ENCODE results near the gene RASSF7.

RASSF7 gene

DNA sequence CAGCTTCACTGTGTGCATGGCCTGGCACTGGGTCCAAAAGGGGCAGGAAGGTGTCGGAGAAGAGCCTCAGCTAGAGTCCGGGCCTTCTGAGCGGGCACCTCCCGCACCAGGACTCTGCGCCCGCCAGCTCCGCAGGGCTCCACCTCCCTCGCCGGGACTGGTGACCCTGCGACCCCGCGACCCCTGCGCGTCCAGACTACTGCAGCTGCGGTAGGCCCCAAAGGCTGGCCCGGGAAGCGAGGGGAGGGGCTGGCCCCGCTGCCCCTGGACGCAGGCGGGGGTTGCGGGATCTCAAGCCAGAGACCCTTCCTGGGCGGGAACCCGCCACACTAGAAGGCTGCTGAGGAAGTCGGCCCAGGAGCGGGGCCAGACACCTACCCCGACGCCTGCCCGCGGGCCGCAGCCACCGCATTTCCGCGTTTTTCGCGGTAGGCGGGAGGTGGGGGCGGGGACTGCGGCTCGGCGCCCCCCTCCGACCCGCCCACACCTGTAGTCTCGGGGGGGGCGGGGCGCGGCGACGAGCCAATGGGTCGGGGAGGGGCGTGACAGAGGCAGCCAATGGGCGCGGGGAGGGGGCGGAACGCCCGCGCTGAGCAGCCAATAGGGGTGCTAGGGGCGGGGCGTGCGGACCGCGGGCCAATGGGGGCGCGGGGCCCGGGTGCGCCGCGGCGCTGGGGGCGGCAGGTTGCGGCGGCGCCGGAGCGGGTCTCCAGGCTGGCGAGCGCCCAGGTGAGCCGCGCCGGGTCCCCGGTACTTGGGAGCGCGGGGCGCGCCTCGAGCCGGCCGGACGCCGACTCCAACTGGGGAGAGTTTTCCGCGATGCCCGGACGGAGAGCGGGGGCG is at the start of gene RASSF7, which contains the start of gene LMNTD2:
RASSF7 (plus strand) TSS at position 666 of the 843 bp plus-strand sequence. CDS start 799 bp downstream, outside the sequence.
LMNTD2 (minus strand) TSS at position 434 of the 843 bp plus-strand sequence; CDS start at position 412, 22 bp downstream.
- Histone ChIP-seq H3K9me3 (ENCODE audit: insufficient read depth, low read length) (no peaks in the 10 kb centered on the region), H3K79me2 (ENCODE audit: insufficient read depth, low read length) (no peaks in the 10 kb centered on the region; the same call in 1 of the 2 replicates), H3K9me2 (replicated peaks; ENCODE audit: insufficient read depth, low read length) (no peaks in the 10 kb centered on the region), H3K27me3 (ENCODE audit: low read length) (no peaks in the 10 kb centered on the region), H3K4me3 (ENCODE audit: insufficient read depth, low read length, poor library complexity, severe bottlenecking) (peak within 1 kb of the TSS; percentile 87), H3K9ac (ENCODE audit: low read length) (peak within 1 kb of the TSS; percentile 75), H3F3A (ENCODE audit: insufficient read depth) (0 out of 2 replicates have a peak, but pooled peaks cover 3% of the 10 kb centered on the region), H3K27ac (ENCODE audit: low read depth, low read length) (peak within 1 kb of the TSS; percentile 39; the same call in 1 of the 2 replicates), H3K36me3 (ENCODE audit: low read length) (no peaks in the 10 kb centered on the region), H4K20me1 (ENCODE audit: low read depth, low read length) (no peaks in the 10 kb centered on the region), H2AFZ (ENCODE audit: low read depth, low read length, severe bottlenecking) (peak within 1 kb of the TSS; percentile 86), H3K4me2 (ENCODE audit: low read depth, low read length, poor library complexity, severe bottlenecking) (peak within 1 kb of the TSS; percentile 84)
- TF ChIP-seq EZH2phosphoT487 (conservative IDR thresholded peaks at IDR 0.05; ENCODE audit: low read length) (no peak), CTCF (IDR thresholded peaks at IDR 0.05; ENCODE audit: insufficient read depth, low read length, poor library complexity, severe bottlenecking) (no peak)

DNA sequence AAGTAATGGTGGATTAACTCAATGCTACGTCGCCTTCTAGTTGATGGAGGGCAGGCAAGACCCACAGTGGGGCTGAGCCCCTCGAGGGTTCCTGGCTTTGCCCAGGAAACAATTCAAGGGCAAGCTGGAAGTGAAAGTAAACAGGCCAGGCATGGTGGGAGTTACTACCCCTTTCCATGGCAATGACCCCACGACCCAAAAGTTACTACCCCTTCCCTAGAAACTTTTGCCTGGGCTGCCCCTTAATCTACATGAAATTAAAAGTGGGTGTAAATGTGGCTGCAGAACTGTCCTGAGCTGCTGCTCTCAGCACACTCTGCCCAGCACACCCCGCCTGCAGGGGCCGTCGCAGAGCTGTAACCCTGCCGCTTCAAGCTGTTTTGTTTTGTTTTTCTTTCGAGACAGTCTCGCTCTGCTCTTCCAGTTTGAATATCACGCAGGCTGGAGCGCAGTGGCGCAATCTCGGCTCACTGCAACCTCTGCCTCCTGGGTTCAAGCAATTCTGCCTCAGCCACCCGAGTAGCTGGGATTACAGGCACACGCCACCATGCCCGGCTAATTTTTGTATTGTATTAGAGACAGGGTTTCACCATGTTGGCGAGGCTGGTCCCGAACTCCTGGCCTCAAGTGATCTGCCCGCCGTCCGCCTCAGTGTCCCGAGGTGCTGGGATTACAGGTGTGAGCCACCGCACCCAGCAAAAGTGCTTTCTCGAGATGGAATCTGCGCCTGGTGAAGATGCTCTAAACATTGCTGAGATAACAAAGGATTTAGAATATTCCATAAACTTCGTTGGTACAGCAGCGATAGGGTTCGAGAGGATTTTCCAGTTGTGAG is 47.8 kb upstream of the RASSF7 start:
- H3K4me2 ChIP-seq (ENCODE audit: low read depth, low read length, poor library complexity, severe bottlenecking), result no peak overlapping the region
- no peaks in the 10 kb centered on the region for H3K9me3 ChIP-seq (ENCODE audit: insufficient read depth, low read length)
- H3K27ac ChIP-seq (ENCODE audit: low read depth, low read length), result no peak overlapping the region
- no peaks in the 10 kb centered on the region for H4K20me1 ChIP-seq (ENCODE audit: low read depth, low read length)
- no peaks in the 10 kb centered on the region for H3K27me3 ChIP-seq (ENCODE audit: low read length)
- no peak overlapping the region for H3K9ac ChIP-seq (ENCODE audit: low read length)
- no peaks in the 10 kb centered on the region for H3K36me3 ChIP-seq (ENCODE audit: low read length)
- TF ChIP-seq CTCF (IDR thresholded peaks at IDR 0.05; ENCODE audit: insufficient read depth, low read length, poor library complexity, severe bottlenecking) (no peak), EZH2phosphoT487 (conservative IDR thresholded peaks at IDR 0.05; ENCODE audit: low read length) (no peak)
- no peak overlapping the region for H2AFZ ChIP-seq (ENCODE audit: low read depth, low read length, severe bottlenecking)
- H3K9me2 ChIP-seq (replicated peaks; ENCODE audit: insufficient read depth, low read length), result no peaks in the 10 kb centered on the region
- H3K4me3 ChIP-seq (ENCODE audit: insufficient read depth, low read length, poor library complexity, severe bottlenecking), result no peak overlapping the region
- H3K79me2 ChIP-seq (ENCODE audit: insufficient read depth, low read length), result no peaks in the 10 kb centered on the region
- H3F3A ChIP-seq (ENCODE audit: insufficient read depth), result no peaks in the 10 kb centered on the region

DNA sequence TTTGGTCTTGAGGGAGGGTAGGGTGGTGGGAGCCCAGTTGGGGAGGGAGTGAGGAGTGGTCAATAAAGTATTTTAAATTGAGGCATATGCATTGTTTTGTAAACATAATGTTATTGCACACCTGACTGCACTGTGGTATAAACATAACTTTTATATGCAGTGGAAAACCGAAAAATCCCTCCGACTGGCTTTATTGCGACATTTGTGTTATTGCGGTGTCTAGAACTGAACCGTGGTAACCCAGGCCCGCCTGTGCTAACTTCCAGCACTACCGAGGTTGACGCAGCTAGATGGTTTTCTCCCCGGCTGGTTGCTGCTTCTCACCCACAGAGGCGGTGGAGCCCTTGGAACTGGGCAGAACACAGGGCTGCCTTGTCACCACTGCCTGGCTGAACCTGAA is 46.2 kb upstream of the RASSF7 start:
- Histone ChIP-seq H3K27ac (ENCODE audit: low read depth, low read length) (no peak overlapping the region), H3K36me3 (ENCODE audit: low read length) (no peaks in the 10 kb centered on the region), H4K20me1 (ENCODE audit: low read depth, low read length) (no peaks in the 10 kb centered on the region), H3K9ac (ENCODE audit: low read length) (no peak overlapping the region), H2AFZ (ENCODE audit: low read depth, low read length, severe bottlenecking) (no peak overlapping the region), H3K27me3 (ENCODE audit: low read length) (no peaks in the 10 kb centered on the region), H3K4me2 (ENCODE audit: low read depth, low read length, poor library complexity, severe bottlenecking) (no peak overlapping the region), H3K4me3 (ENCODE audit: insufficient read depth, low read length, poor library complexity, severe bottlenecking) (no peak overlapping the region), H3K9me2 (replicated peaks; ENCODE audit: insufficient read depth, low read length) (no peaks in the 10 kb centered on the region), H3F3A (ENCODE audit: insufficient read depth) (no peaks in the 10 kb centered on the region), H3K9me3 (ENCODE audit: insufficient read depth, low read length) (no peaks in the 10 kb centered on the region), H3K79me2 (ENCODE audit: insufficient read depth, low read length) (no peaks in the 10 kb centered on the region)
- no peak for TF ChIP-seq CTCF (IDR thresholded peaks at IDR 0.05; ENCODE audit: insufficient read depth, low read length, poor library complexity, severe bottlenecking)
